Lower leg skin (tissue), 3 donors: Measurements from ENCODE around the gene HOXD13.

Source experiments
- CTCF ChIP-seq, 3 donors: fragments of 450-650 bp; IDR thresholded peaks; one replicate each; pipeline ENCODE4 v1.5.1; 2016; ENCODE audit warnings: antibody characterized with exemption in 3 of 3, mild to moderate bottlenecking in 3 of 3, moderate library complexity in 2 of 3
- POLR2A ChIP-seq, 2 donors: fragments of 450-650 bp; IDR thresholded peaks; one replicate each; pipeline ENCODE4 v1.6.1; 2016 to 2017; ENCODE audit warnings: antibody characterized with exemption in 2 of 2, mild to moderate bottlenecking in 1 of 2, moderate library complexity in 1 of 2

GRCh38 chr2:176135035-176135440, 42.5 kb downstream of the HOXD13 start:
- TF ChIP-seq CTCF (IDR thresholded peaks at IDR 0.05), result no peak
- TF ChIP-seq POLR2A (IDR thresholded peaks at IDR 0.05), result no peak
